Vagina (tissue), 2 donors: ENCODE data around the gene ADGRF1.

Experiments used
- POLR2A ChIP-seq, 2 donors: fragments of 450-650 bp; IDR thresholded peaks; one replicate each; pipeline ENCODE4 v1.6.1; 2017; ENCODE audit warnings: antibody characterized with exemption in 2 of 2, mild to moderate bottlenecking in 2 of 2, moderate library complexity in 2 of 2
- POLR2AphosphoS5 ChIP-seq, 2 donors: sonication (generic); formaldehyde crosslinking; IDR thresholded peaks; one replicate each; pipeline ENCODE4 v1.9.0; 2017; ENCODE audit warnings: antibody characterized with exemption in 2 of 2, mild to moderate bottlenecking in 2 of 2, low read depth in 1 of 2; ENCODE audit not compliant: insufficient read depth in 1 of 2
- TF ChIP-seq, protein P1 (sequence below), 3 experiments: fragments of 450-650 bp in 2 of 3; fragments of 200-600 bp in 1 of 3; sonication (generic) in 1 of 3; IDR thresholded peaks; one replicate each; pipeline ENCODE4 v1.5.1; 2017 to 2019; ENCODE audit warnings: antibody characterized with exemption in 3 of 3, mild to moderate bottlenecking in 2 of 3, moderate library complexity in 2 of 3

DNA sequence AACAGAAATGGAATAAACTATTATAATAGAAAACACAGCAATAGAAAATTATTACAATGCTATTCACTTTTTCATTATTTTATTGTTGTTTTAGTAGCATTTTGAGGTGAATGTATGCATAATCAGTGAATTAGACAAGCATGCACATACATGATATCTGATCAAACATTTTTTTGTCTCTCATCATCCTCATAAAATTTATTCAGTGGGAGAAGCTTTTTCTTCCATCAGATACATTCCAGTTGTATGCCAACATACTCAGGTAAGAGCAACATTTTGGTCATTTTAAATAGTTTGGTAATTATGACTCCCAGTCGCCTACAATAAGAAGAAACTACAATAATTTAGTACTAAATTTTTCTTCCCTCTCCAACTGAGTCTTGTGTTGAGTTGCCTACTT lies 44.5 kb downstream of the ADGRF1 start:
- TF ChIP-seq POLR2AphosphoS5 (IDR thresholded peaks at IDR 0.05; ENCODE audit: insufficient read depth in 1 of 2, low read depth in 1 of 2), result no peak
- TF ChIP-seq, protein P1, sequence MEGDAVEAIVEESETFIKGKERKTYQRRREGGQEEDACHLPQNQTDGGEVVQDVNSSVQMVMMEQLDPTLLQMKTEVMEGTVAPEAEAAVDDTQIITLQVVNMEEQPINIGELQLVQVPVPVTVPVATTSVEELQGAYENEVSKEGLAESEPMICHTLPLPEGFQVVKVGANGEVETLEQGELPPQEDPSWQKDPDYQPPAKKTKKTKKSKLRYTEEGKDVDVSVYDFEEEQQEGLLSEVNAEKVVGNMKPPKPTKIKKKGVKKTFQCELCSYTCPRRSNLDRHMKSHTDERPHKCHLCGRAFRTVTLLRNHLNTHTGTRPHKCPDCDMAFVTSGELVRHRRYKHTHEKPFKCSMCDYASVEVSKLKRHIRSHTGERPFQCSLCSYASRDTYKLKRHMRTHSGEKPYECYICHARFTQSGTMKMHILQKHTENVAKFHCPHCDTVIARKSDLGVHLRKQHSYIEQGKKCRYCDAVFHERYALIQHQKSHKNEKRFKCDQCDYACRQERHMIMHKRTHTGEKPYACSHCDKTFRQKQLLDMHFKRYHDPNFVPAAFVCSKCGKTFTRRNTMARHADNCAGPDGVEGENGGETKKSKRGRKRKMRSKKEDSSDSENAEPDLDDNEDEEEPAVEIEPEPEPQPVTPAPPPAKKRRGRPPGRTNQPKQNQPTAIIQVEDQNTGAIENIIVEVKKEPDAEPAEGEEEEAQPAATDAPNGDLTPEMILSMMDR (IDR thresholded peaks at IDR 0.05), result no peak
- no peak for TF ChIP-seq POLR2A (IDR thresholded peaks at IDR 0.05)
